HepG2 (cell line): ENCODE measurements around the gene ZNF638. TPM values are rescaled to one million over a fixed set of nuclear protein-coding genes. Genes with fewer than 3 reads are reported as not detected.

Experiments
- ATAC-seq: fragments of 200-7000 bp; cut with Tn5 transposase; 3 replicates; pipeline ENCODE4 v1.9.1; 2020; ENCODE audit warnings: mild to moderate bottlenecking, moderate library complexity
- BruUV-seq: library from RNA; stranded (reverse); fragments of 400-500 nt; replicated peaks from 2 replicates; lab custom pipeline; 2021; lab: Mats Ljungman, UMichigan
- CTCF ChIA-PET: fragments of 300-600 bp; formaldehyde crosslinking; extraction: SDS; loops from one replicate; lab custom pipeline; 2021; ENCODE audit warnings: low total read pairs, inconsistent platforms, low intra/inter-chr PET ratio; lab: Yijun Ruan, JAX
- POLR2A ChIA-PET: fragments of 350-600 bp; sonication (Branson Sonifier 250); formaldehyde crosslinking; loops from one replicate; lab custom pipeline; 2020; ENCODE audit warnings: antibody characterized with exemption, inconsistent platforms; lab: Yijun Ruan, JAX
- DNase-seq: peaks from one replicate; pipeline ENCODE4 v3.0.0-alpha.2; 2015; ENCODE audit warnings: low spot score
- FAIRE-seq: peaks from 3 replicates; lab custom pipeline; 2011; peaks lifted over from hg19 to GRCh38; lab: Jason Lieb, UNC
- H2AFZ ChIP-seq: one replicate; pipeline ENCODE4 v1.6.1; 2011; ENCODE audit warnings: low read length, inconsistent platforms
- H3K27ac ChIP-seq: fragments of 300-600 bp; 3 replicates; pipeline ENCODE4 v1.8.0; 2011; ENCODE audit warnings: mixed run types, mild to moderate bottlenecking, mixed read lengths, low read length, inconsistent platforms; ENCODE audit not compliant: insufficient read depth; ENCODE audit errors: extremely low read length
- H3K27me3 ChIP-seq, 2 experiments: fragments of 200-600 bp in 1 of 2; 2 replicates in 1 of 2; 3 replicates in 1 of 2; pipeline versions ENCODE4 v1.6.0 to v1.8.0; 2011; ENCODE audit warnings: low read length in 2 of 2, mild to moderate bottlenecking in 2 of 2, moderate library complexity in 2 of 2, inconsistent platforms in 1 of 2; ENCODE audit not compliant: insufficient read depth in 2 of 2, control insufficient read depth in 1 of 2
- H3K36me3 ChIP-seq, 2 experiments: fragments of 200-600 bp in 1 of 2; replicated peaks in 1 of 2; 2 replicates in 1 of 2; 3 replicates in 1 of 2; pipeline versions ENCODE4 v1.5.1 to v1.8.0; 2011; ENCODE audit warnings: low read length in 2 of 2, inconsistent platforms in 1 of 2; ENCODE audit not compliant: insufficient read depth in 2 of 2, control insufficient read depth in 1 of 2
- H3K4me1 ChIP-seq: 2 replicates; pipeline ENCODE4 v1.5.1; 2012; ENCODE audit warnings: low read length, inconsistent platforms; ENCODE audit not compliant: insufficient read depth
- H3K4me2 ChIP-seq: 2 replicates; pipeline ENCODE4 v1.6.0; 2011; ENCODE audit warnings: low read depth, low read length, inconsistent platforms
- H3K4me3 ChIP-seq, 3 experiments: fragments of 200-600 bp in 1 of 3; sonication (generic), shearing (Covaris generic) in 1 of 3; replicated peaks in 1 of 3; 2 replicates each; pipeline ENCODE4 v1.5.1; 2011 to 2016; ENCODE audit warnings: low read length in 3 of 3, inconsistent platforms in 2 of 3, low read depth in 2 of 3, mild to moderate bottlenecking in 2 of 3, control low read depth in 1 of 3, mixed read lengths in 1 of 3; ENCODE audit not compliant: insufficient read depth in 1 of 3
- H3K79me2 ChIP-seq: one replicate; pipeline ENCODE4 v1.6.1; 2011; ENCODE audit warnings: low read length, inconsistent platforms; ENCODE audit not compliant: insufficient read depth
- H3K9ac ChIP-seq: 2 replicates; pipeline ENCODE4 v1.6.0; 2011; ENCODE audit warnings: mild to moderate bottlenecking, low read depth, low read length, inconsistent platforms; ENCODE audit not compliant: insufficient read depth
- H3K9me3 ChIP-seq: 2 replicates; pipeline ENCODE4 v1.5.1; 2012; ENCODE audit warnings: mild to moderate bottlenecking, low read length
- H4K20me1 ChIP-seq: 2 replicates; pipeline ENCODE4 v1.6.0; 2011; ENCODE audit warnings: inconsistent platforms, mild to moderate bottlenecking, low read length, moderate library complexity; ENCODE audit not compliant: insufficient read depth
- CBX1 ChIP-seq: IDR thresholded peaks from one replicate; pipeline ENCODE4 v1.6.1; 2016; ENCODE audit warnings: antibody characterized with exemption, low read depth
- NFATC3 ChIP-seq: sonication (generic); formaldehyde crosslinking; IDR thresholded peaks from 2 replicates; pipeline ENCODE4 v1.5.1; 2020; ENCODE audit warnings: mild to moderate bottlenecking, missing genetic modification reagents
- SRSF4 ChIP-seq: fragments of 200-400 bp; formaldehyde crosslinking; IDR thresholded peaks from one replicate; pipeline ENCODE4 v1.6.1; 2018; ENCODE audit warnings: mild to moderate bottlenecking, low read depth, low read length, moderate library complexity; ENCODE audit not compliant: poor library complexity, severe bottlenecking
- SUZ12 ChIP-seq: fragments of 150-350 bp; IDR thresholded peaks from 2 replicates; pipeline ENCODE4 v1.6.1; 2014; ENCODE audit warnings: low read depth, low read length
- TARDBP ChIP-seq: sonication (generic); formaldehyde crosslinking; IDR thresholded peaks from 2 replicates; pipeline ENCODE4 v1.8.0; 2022; ENCODE audit warnings: mild to moderate bottlenecking, missing genetic modification reagents
- TOPORS ChIP-seq: sonication (generic); formaldehyde crosslinking; IDR thresholded peaks from 2 replicates; pipeline ENCODE4 v1.8.0; 2023; ENCODE audit warnings: mild to moderate bottlenecking, missing genetic modification reagents
- UBTF ChIP-seq: sonication (generic); formaldehyde crosslinking; IDR thresholded peaks from 2 replicates; pipeline ENCODE4 v1.4.0; 2020; ENCODE audit warnings: mild to moderate bottlenecking, missing genetic modification reagents
- ZBTB10 ChIP-seq: sonication (generic); formaldehyde crosslinking; IDR thresholded peaks from 2 replicates; pipeline ENCODE4 v1.4.0; 2020; ENCODE audit warnings: missing genetic modification reagents, borderline replicate concordance
- ZBTB8A ChIP-seq: sonication (generic); formaldehyde crosslinking; IDR thresholded peaks from 2 replicates; pipeline ENCODE4 v1.4.0; 2020; ENCODE audit warnings: mild to moderate bottlenecking, low read depth, missing genetic modification reagents, borderline replicate concordance
- ZIK1 ChIP-seq: sonication (generic); formaldehyde crosslinking; IDR thresholded peaks from 2 replicates; pipeline ENCODE4 v1.5.0; 2020; ENCODE audit warnings: mild to moderate bottlenecking, low read depth, missing genetic modification reagents, borderline replicate concordance
- ZKSCAN1 ChIP-seq: fragments of 150-350 bp; IDR thresholded peaks from 2 replicates; pipeline ENCODE4 v1.6.1; 2014; ENCODE audit warnings: low read length
- ZNF264 ChIP-seq: sonication (generic); formaldehyde crosslinking; IDR thresholded peaks from 2 replicates; pipeline ENCODE4 v1.4.0; 2020; ENCODE audit warnings: missing genetic modification reagents
- ZNF350 ChIP-seq: sonication (generic); formaldehyde crosslinking; IDR thresholded peaks from 2 replicates; pipeline ENCODE4 v1.4.0; 2020; ENCODE audit warnings: mild to moderate bottlenecking, low read depth, missing genetic modification reagents, borderline replicate concordance
- ZNF543 ChIP-seq: sonication (generic); formaldehyde crosslinking; IDR thresholded peaks from 2 replicates; pipeline ENCODE4 v1.4.0; 2020; ENCODE audit warnings: mild to moderate bottlenecking, missing genetic modification reagents
- ZNF720 ChIP-seq: sonication (generic); formaldehyde crosslinking; IDR thresholded peaks from 2 replicates; pipeline ENCODE4 v1.4.0; 2020; ENCODE audit warnings: missing genetic modification reagents
- WGBS: methylation state at CpG from one replicate; pipeline ENCODE4 v1.1.6; 2017; ENCODE audit warnings: low lambda C conversion rate; 5-methylcytosine and 5-hydroxymethylcytosine counted together
- in situ Hi-C: cut with HindIII; loops from 2 replicates; pipeline ENCODE4 v1.10.0; 2017; ENCODE audit warnings: low pct_unique_long_range_greater_than_20kb; ENCODE audit not compliant: extremely low pct_ligation_motif_present
- intact Hi-C: fragments of 100-400 bp; cut with micrococcal nuclease; formaldehyde crosslinking; loops from one replicate; pipeline ENCODE4 v1.10.0; 2022; ENCODE audit not compliant: unreplicated experiment
- polyA plus RNA-seq, 8 experiments: library from polyadenylated mRNA; depleted of rRNA in 3 of 8; stranded (reverse) in 7 of 8; unstranded in 1 of 8; fragments of >200 nt; fragmentation: Illumina TruSeq in 4 of 8; extraction: Trizol in 4 of 8; gene quantifications; 2 replicates each; pipeline versions ENCODE4 v1.2.1 to v1.2.3, GENCODE V29; 2011 to 2016; ENCODE audit warnings: low read depth in 4 of 8, missing spikeins in 1 of 8, mixed read lengths in 1 of 8; ENCODE audit not compliant: insufficient read depth in 1 of 8
- total RNA-seq, 5 experiments: library from RNA; depleted of rRNA; stranded (reverse); fragments of >200 nt; fragmentation: Illumina TruSeq; extraction: Trizol; gene quantifications; 2 replicates each; pipeline ENCODE4 v1.2.3, GENCODE V29; 2016; ENCODE audit warnings: low read depth in 1 of 5

ZNF638 gene
- total and polyA plus RNA-seq, 2 of the 13 experiments (the other 11 are each of a cell fraction or from before 2014, with no cell fraction given) = 92.7 to 144 TPM

GRCh38 chr2:71326968-71327367 is 4.6 kb upstream of the ZNF638 start:
- peak overlapping the region; percentile 71 for H2AFZ ChIP-seq
- H3K9ac ChIP-seq = no peak overlapping the region
- H3K27me3 ChIP-seq = peaks cover 0 to 18% of the 10 kb centered on the region in 2 experiments; a peak in 1 of 5 replicates
- POLR2A ChIA-PET = no interaction called here
- no TSS peak for BruUV-seq
- H4K20me1 ChIP-seq = no peaks in the 10 kb centered on the region
- no peak for DNase-seq
- intact Hi-C loops = no loop called here
- H3K27ac ChIP-seq = no peak overlapping the region
- H3K79me2 ChIP-seq = peaks cover 3% of the 10 kb centered on the region
- in situ Hi-C loops = no loop called here
- 34% methylated on average over 3 of the region's 3 CpGs for WGBS
- FAIRE-seq = no peak
- H3K9me3 ChIP-seq = 0 out of 2 replicates have a peak, but pooled peaks cover under 1% of the 10 kb centered on the region
- H3K4me1 ChIP-seq = peaks cover 22% of the 10 kb centered on the region
- no peak overlapping the region for H3K4me3 ChIP-seq
- CTCF ChIA-PET = no interaction called here
- TF ChIP-seq ZNF264 (CRISPR knock-in tag) (peak; percentile 95), SRSF4 (no peak)
- ATAC-seq = no peak
- H3K4me2 ChIP-seq = peak overlapping the region; percentile 36; the same call in 1 of the 2 replicates
- no peaks in the 10 kb centered on the region for H3K36me3 ChIP-seq

- FAIRE-seq (no peak), DNase-seq (no peak), ATAC-seq (no peak)
- WGBS = 20% methylated on average over 4 of the region's 4 CpGs
- no peak overlapping the region for H3K27ac ChIP-seq
- peaks cover 22% of the 10 kb centered on the region for H3K4me1 ChIP-seq
- intact Hi-C loops = no loop called here
- H3K36me3 ChIP-seq = no peaks in the 10 kb centered on the region
- in situ Hi-C loops = no loop called here
- peaks cover 7% of the 10 kb centered on the region; the same call in 1 of the 2 replicates for H4K20me1 ChIP-seq
- no peaks in the 10 kb centered on the region for H3K9me3 ChIP-seq
- peaks cover 13% of the 10 kb centered on the region for H3K79me2 ChIP-seq
- ChIA-PET POLR2A (no interaction called here), CTCF (no interaction called here)
- peaks cover 0 to 13% of the 10 kb centered on the region in 2 experiments; a peak in 1 of 5 replicates for H3K27me3 ChIP-seq
- H3K4me2 ChIP-seq = peak overlapping the region; percentile 36
- H3K9ac ChIP-seq = no peak overlapping the region
- H2AFZ ChIP-seq = no peak overlapping the region
- no TSS peak for BruUV-seq
- H3K4me3 ChIP-seq = no peak overlapping the region
- TF ChIP-seq CBX1 (no peak), UBTF (no peak), ZBTB10 (CRISPR knock-in tag) (no peak), ZIK1 (CRISPR knock-in tag) (no peak), ZNF350 (CRISPR knock-in tag) (no peak), ZBTB8A (CRISPR knock-in tag) (no peak), TARDBP (no peak), SUZ12 (no peak), ZNF720 (CRISPR knock-in tag) (no peak), ZNF543 (CRISPR knock-in tag) (no peak), NFATC3 (CRISPR knock-in tag) (no peak), ZKSCAN1 (no peak), TOPORS (CRISPR knock-in tag) (no peak)
Measured at GRCh38 chr2:71327916-71328315, 3.7 kb upstream of the ZNF638 start.
